B cell (primary cell): Measurements from ENCODE around the gene TES. TPM values are rescaled to one million over a fixed set of nuclear protein-coding genes. Genes with fewer than 3 reads are reported as not detected.

Experiments
- ATAC-seq: fragments of 200-7000 bp; cut with Tn5 transposase; one replicate; pipeline ENCODE4 v1.10.0; 2021; ENCODE audit warnings: low read depth, mild to moderate bottlenecking, moderate number of reproducible peaks, moderate library complexity
- CTCF ChIA-PET: fragments of 350-600 bp; sonication (Branson Sonifier 250); formaldehyde crosslinking; loops from one replicate; lab custom pipeline; 2021; ENCODE audit warnings: antibody characterized with exemption, inconsistent platforms; lab: Charles Lee
- POLR2A ChIA-PET: fragments of 350-600 bp; sonication (Branson Sonifier 250); formaldehyde crosslinking; loops from one replicate; lab custom pipeline; 2021; ENCODE audit warnings: antibody characterized with exemption; lab: Charles Lee
- DNase-seq: peaks from one replicate; pipeline ENCODE4 v3.0.0; 2013
- H2AFZ ChIP-seq: 2 replicates; pipeline ENCODE4 v1.6.1; 2012; ENCODE audit warnings: mild to moderate bottlenecking, low read depth, low read length; ENCODE audit not compliant: insufficient read depth, poor library complexity, severe bottlenecking
- H3K27ac ChIP-seq, 2 donors: 1 replicate in 1 of 2; 2 replicates in 1 of 2; pipeline ENCODE4 v1.5.1; 2012 to 2013; ENCODE audit warnings: low read length in 2 of 2, mild to moderate bottlenecking in 2 of 2, moderate library complexity in 1 of 2
- H3K27me3 ChIP-seq, 4 experiments: fragments of 200-600 bp in 1 of 4; sonication (generic) in 1 of 4; replicated peaks in 1 of 4; 1 replicate in 2 of 4; 2 replicates in 2 of 4; pipeline versions ENCODE4 v1.6.1 to v1.7.0; 2013 to 2016; ENCODE audit warnings: low read length in 3 of 4, mild to moderate bottlenecking in 2 of 4, mixed read lengths in 1 of 4, moderate library complexity in 1 of 4; ENCODE audit not compliant: insufficient read depth in 4 of 4, control insufficient read depth in 3 of 4; ENCODE audit errors: control extremely low read depth in 1 of 4
- H3K36me3 ChIP-seq, 2 experiments: replicated peaks in 1 of 2; 1 replicate in 1 of 2; 2 replicates in 1 of 2; pipeline versions ENCODE4 v1.6.1 to v1.7.1; 2013; ENCODE audit warnings: low read length in 1 of 2; ENCODE audit not compliant: insufficient read depth in 2 of 2, control insufficient read depth in 1 of 2; ENCODE audit errors: control extremely low read depth in 1 of 2, extremely low read depth in 1 of 2
- H3K4me1 ChIP-seq, 2 donors: fragments of 200-600 bp in 1 of 2; sonication (generic) in 1 of 2; 1 replicate in 1 of 2; 2 replicates in 1 of 2; pipeline versions ENCODE4 v1.5.1 to v1.6.1; 2013 to 2017; ENCODE audit warnings: low read length in 2 of 2; ENCODE audit not compliant: control insufficient read depth in 2 of 2, insufficient read depth in 2 of 2
- H3K4me2 ChIP-seq: replicated peaks from 2 replicates; pipeline ENCODE3; 2012; ENCODE audit warnings: mild to moderate bottlenecking, low read depth, low read length; ENCODE audit not compliant: poor library complexity, severe bottlenecking
- H3K4me3 ChIP-seq, 5 experiments: fragments of 200-600 bp in 1 of 5; sonication (generic) in 1 of 5; 1 replicate in 3 of 5; 2 replicates in 2 of 5; pipeline versions ENCODE4 v1.5.1 to v1.7.0; 2011 to 2016; ENCODE audit warnings: low read length in 4 of 5, mild to moderate bottlenecking in 4 of 5, low read depth in 2 of 5, control low read depth in 1 of 5, moderate library complexity in 1 of 5; ENCODE audit not compliant: insufficient read depth in 1 of 5; ENCODE audit errors: control extremely low read depth in 1 of 5, extremely low read depth in 1 of 5
- H3K79me2 ChIP-seq: fragments of 200-600 bp; sonication (generic); one replicate; pipeline ENCODE4 v1.6.0; 2016; ENCODE audit warnings: low read length; ENCODE audit not compliant: control insufficient read depth, insufficient read depth
- H3K9ac ChIP-seq: fragments of 200-600 bp; sonication (generic); 2 replicates; pipeline ENCODE4 v1.6.1; 2017; ENCODE audit warnings: mild to moderate bottlenecking, low read length, moderate library complexity
- H3K9me3 ChIP-seq, 3 donors: one replicate each; pipeline versions ENCODE4 v1.6.1 to v1.7.1; 2013; ENCODE audit warnings: low read length in 2 of 3; ENCODE audit not compliant: control insufficient read depth in 2 of 3, insufficient read depth in 1 of 3; ENCODE audit errors: control extremely low read depth in 1 of 3
- H4K20me1 ChIP-seq: 2 replicates; pipeline ENCODE4 v1.6.0; 2012; ENCODE audit warnings: mild to moderate bottlenecking, low read length; ENCODE audit not compliant: insufficient read depth, control insufficient read depth, poor library complexity, severe bottlenecking
- H3K27ac Mint-ChIP-seq: one replicate; pipeline ENCODE4 v1.8.0; 2021; ENCODE audit warnings: mixed read lengths
- H3K27me3 Mint-ChIP-seq: one replicate; pipeline ENCODE4 v1.8.0; 2021; ENCODE audit warnings: mixed read lengths
- H3K4me1 Mint-ChIP-seq: one replicate; pipeline ENCODE4 v1.8.0; 2021; ENCODE audit warnings: mixed read lengths
- H3K4me3 Mint-ChIP-seq: one replicate; pipeline ENCODE4 v1.8.0; 2021; ENCODE audit warnings: mixed read lengths
- H3K9me3 Mint-ChIP-seq: one replicate; pipeline ENCODE4 v1.8.0; 2022; ENCODE audit warnings: mixed read lengths; ENCODE audit not compliant: insufficient read depth
- EZH2 ChIP-seq: IDR thresholded peaks from 2 replicates; pipeline ENCODE4 v1.6.1; 2012; ENCODE audit warnings: borderline replicate concordance, low read depth, mild to moderate bottlenecking, moderate library complexity, low read length; ENCODE audit not compliant: insufficient read depth, poor library complexity, severe bottlenecking
- WGBS: methylation state at CpG from one replicate; pipeline ENCODE4 v1.1.5; 2013; ENCODE audit warnings: missing lambda C conversion rate; ENCODE audit not compliant: insufficient coverage; 5-methylcytosine and 5-hydroxymethylcytosine counted together
- intact Hi-C: fragments of 100-400 bp; cut with micrococcal nuclease; formaldehyde crosslinking; loops from one replicate; pipeline ENCODE4 v1.10.0; 2022
- polyA plus RNA-seq: library from polyadenylated mRNA; depleted of rRNA; stranded (reverse); fragments of >200 nt; gene quantifications from 2 replicates; pipeline ENCODE4 v1.2.3, GENCODE V29; 2012
- total RNA-seq, 2 donors: library from RNA; stranded (reverse); fragments of 120-200 nt in 1 of 2; gene quantifications; 1 replicate in 1 of 2; 2 replicates in 1 of 2; pipeline versions ENCODE4 v1.2.3 to v1.2.4, GENCODE V29; 2013 to 2022
- TF ChIP-seq, protein P1 (sequence below): fragments of 200-600 bp; IDR thresholded peaks from one replicate; pipeline ENCODE4 v1.8.0; 2022; ENCODE audit warnings: antibody characterized with exemption, mild to moderate bottlenecking

The TES gene
- total and polyA plus RNA-seq, 2 donors (not counting 1 experiment from before 2014, with no cell fraction given): 55.3 to 62.5 TPM

DNA sequence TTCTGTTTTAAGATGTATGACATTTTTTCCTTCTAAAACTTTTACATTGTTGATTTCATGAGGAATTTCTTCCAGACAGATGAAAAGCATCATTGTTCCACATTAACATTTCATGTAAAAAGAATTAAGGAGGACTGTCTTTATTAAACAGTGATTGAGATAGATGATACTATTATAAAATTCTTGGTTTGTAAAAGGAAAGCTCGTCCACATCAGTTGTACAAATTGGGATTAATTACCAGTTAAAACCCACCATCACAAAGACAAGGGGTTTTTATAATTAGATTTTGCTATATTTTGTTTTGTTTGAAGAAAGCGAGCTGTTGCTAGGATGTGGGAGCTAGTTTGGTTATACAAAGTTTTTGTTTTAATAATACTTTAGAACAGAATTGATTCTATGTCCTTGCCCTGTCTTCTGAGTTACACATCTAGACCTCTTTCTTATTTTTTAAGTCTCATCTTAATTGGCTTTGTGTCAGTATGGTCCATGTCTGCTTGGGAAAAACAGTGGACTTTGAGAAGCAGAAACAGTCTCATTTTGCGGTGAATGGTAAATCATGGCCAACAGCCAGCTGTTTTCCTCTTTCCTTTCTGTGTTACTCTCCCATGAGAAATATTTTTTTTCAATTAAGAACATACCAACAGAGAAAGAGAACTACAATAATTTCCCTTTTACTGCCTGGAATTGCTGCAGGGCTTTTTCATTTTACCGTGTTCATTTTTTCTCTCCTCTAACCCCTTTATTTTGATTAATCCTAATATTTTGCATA is 3.2 kb downstream of the TES start:
- TF ChIP-seq, protein P1, sequence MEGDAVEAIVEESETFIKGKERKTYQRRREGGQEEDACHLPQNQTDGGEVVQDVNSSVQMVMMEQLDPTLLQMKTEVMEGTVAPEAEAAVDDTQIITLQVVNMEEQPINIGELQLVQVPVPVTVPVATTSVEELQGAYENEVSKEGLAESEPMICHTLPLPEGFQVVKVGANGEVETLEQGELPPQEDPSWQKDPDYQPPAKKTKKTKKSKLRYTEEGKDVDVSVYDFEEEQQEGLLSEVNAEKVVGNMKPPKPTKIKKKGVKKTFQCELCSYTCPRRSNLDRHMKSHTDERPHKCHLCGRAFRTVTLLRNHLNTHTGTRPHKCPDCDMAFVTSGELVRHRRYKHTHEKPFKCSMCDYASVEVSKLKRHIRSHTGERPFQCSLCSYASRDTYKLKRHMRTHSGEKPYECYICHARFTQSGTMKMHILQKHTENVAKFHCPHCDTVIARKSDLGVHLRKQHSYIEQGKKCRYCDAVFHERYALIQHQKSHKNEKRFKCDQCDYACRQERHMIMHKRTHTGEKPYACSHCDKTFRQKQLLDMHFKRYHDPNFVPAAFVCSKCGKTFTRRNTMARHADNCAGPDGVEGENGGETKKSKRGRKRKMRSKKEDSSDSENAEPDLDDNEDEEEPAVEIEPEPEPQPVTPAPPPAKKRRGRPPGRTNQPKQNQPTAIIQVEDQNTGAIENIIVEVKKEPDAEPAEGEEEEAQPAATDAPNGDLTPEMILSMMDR: no peak
- no peak for TF ChIP-seq EZH2
- Histone ChIP-seq H3K4me2 (peak overlapping the region; percentile 81), H3K9ac (peak overlapping the region; percentile 3), H3K36me3 (no peaks in the 10 kb centered on the region), H3K79me2 (peaks cover 72% of the 10 kb centered on the region), H4K20me1 (peaks cover 32% of the 10 kb centered on the region), H2AFZ (no peak overlapping the region), H3K4me1 (peaks cover 41 to 54% of the 10 kb centered on the region in 2 donors), H3K27me3 (no peaks in the 10 kb centered on the region), H3K4me3 (peak overlapping the region in 1 of 5 experiments; percentile 97), H3K9me3 (no peaks in the 10 kb centered on the region), H3K27ac (peak overlapping the region in 1 of 2 donors; percentile 89)
- intact Hi-C loops: loop anchor here (10.0 kb wide), 1 partner anchor 1289 kb away; the partner anchor contains the start of gene MDFIC
- H3K4me1 Mint-ChIP-seq: peaks cover 66% of the 10 kb centered on the region
- H3K9me3 Mint-ChIP-seq: no peaks in the 10 kb centered on the region
- no peak for DNase-seq
- ChIA-PET POLR2A (no interaction called here), CTCF (interaction anchor here (1.0 to 6.1 kb wide), 3 partner anchors 23 to 75 kb away, joined by 3 to 48 read pairs (median 3); no protein-coding TSS in a partner anchor)
- H3K27me3 Mint-ChIP-seq: no peaks in the 10 kb centered on the region
- H3K4me3 Mint-ChIP-seq: peak overlapping the region; percentile 59
- WGBS: 0% methylated on average over 1 of the region's 4 CpGs
- H3K27ac Mint-ChIP-seq: peak overlapping the region; percentile 87
- no peak for ATAC-seq

DNA sequence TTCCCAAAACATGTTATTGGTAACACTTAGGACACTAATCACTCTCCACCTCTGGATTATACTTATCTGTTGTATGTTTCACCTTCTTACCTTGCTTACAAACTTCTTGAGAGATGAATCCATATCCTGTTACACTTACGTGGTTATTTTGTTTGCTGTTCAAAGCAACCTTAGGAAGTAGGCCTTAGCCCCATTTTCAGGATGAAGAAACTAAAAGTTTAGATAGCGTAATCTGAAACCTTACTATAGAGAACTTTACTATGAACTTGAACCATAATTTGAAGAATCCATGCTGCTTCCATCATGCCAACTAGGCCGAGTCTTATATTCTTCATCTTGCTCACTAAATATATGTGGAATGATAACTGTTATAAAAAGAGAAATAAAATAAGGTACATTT is 4.6 kb downstream of the TES start:
- DNase-seq: no peak
- H3K36me3 ChIP-seq: peaks cover 0 to 1% of the 10 kb centered on the region in 2 experiments
- H3K27me3 Mint-ChIP-seq: no peaks in the 10 kb centered on the region
- peaks cover 74% of the 10 kb centered on the region for H3K4me1 Mint-ChIP-seq
- peaks cover 49 to 64% of the 10 kb centered on the region in 2 donors for H3K4me1 ChIP-seq
- H3K4me3 Mint-ChIP-seq: peak overlapping the region; percentile 9
- no peaks in the 10 kb centered on the region for H3K27me3 ChIP-seq
- no peak for ATAC-seq
- H3K9me3 ChIP-seq: no peaks in the 10 kb centered on the region
- H3K9ac ChIP-seq: no peak overlapping the region
- H3K9me3 Mint-ChIP-seq: no peaks in the 10 kb centered on the region
- WGBS: no CpG with 5 or more reads among the region's 3 CpGs
- H2AFZ ChIP-seq: no peak overlapping the region
- H3K27ac ChIP-seq: no peak overlapping the region
- H3K79me2 ChIP-seq: peaks cover 86% of the 10 kb centered on the region
- CTCF ChIA-PET: interaction anchor here (1.1 to 5.1 kb wide), 2 partner anchors 21 to 34 kb away, joined by 4 to 41 read pairs; no protein-coding TSS in a partner anchor
- intact Hi-C loops: loop anchor here (10.0 kb wide), 1 partner anchor 1290 kb away; the partner anchor contains the start of gene MDFIC
- peaks cover 41% of the 10 kb centered on the region for H4K20me1 ChIP-seq
- POLR2A ChIA-PET: no interaction called here
- no peak overlapping the region for H3K4me3 ChIP-seq
- TF ChIP-seq, protein P1: no peak
- TF ChIP-seq EZH2: no peak
- peak overlapping the region; percentile 57 for H3K27ac Mint-ChIP-seq
- H3K4me2 ChIP-seq: peak overlapping the region; percentile 81
